Stimulated activated CD4-positive, alpha-beta T cell treated with anti-CD3 and anti-CD28 coated beads, Interleukin-2, amount 100 ng/mL, for 24 hours (primary cell): ENCODE data around the gene STPG4.

Source experiments
- DNase-seq, 2 donors: peaks; one replicate each; pipeline ENCODE4 v3.0.0-alpha.2; 2020

The STPG4 gene

GRCh38 chr2:47086054-47086471 lies 69.0 kb downstream of the STPG4 start:
- DNase-seq = no peak

GRCh38 chr2:47083886-47084687 lies 71.0 kb downstream of the STPG4 start:
- no peak for DNase-seq

GRCh38 chr2:47083485-47083884 lies 71.6 kb downstream of the STPG4 start:
- DNase-seq = no peak

DNA sequence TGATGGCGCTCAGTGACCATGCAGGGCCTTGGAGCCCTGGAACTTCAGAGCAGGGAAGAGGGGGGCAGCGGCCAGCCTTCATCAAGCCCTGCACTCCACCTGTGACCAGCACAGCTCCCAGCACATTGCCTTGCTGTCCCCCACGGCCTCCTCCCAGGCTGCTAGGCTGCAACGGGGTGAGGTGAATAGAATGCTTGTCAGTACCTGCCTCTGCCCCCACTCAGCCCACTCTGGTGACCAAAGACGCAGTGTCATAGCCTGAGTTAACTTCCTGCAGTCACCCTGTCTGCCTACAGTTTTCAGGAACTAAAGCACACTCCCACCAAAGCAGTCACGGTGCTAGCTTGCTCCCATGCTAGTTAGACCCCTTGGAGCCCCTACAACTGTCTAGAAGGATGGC lies 72.1 kb downstream of the STPG4 start:
- DNase-seq = no peak

- DNase-seq = no peak
These were observed 74.2 kb downstream of the STPG4 start for GRCh38 chr2:47080888-47081301.

GRCh38 chr2:47079515-47080412 lies 75.3 kb downstream of the STPG4 start:
- no peak for DNase-seq

DNA sequence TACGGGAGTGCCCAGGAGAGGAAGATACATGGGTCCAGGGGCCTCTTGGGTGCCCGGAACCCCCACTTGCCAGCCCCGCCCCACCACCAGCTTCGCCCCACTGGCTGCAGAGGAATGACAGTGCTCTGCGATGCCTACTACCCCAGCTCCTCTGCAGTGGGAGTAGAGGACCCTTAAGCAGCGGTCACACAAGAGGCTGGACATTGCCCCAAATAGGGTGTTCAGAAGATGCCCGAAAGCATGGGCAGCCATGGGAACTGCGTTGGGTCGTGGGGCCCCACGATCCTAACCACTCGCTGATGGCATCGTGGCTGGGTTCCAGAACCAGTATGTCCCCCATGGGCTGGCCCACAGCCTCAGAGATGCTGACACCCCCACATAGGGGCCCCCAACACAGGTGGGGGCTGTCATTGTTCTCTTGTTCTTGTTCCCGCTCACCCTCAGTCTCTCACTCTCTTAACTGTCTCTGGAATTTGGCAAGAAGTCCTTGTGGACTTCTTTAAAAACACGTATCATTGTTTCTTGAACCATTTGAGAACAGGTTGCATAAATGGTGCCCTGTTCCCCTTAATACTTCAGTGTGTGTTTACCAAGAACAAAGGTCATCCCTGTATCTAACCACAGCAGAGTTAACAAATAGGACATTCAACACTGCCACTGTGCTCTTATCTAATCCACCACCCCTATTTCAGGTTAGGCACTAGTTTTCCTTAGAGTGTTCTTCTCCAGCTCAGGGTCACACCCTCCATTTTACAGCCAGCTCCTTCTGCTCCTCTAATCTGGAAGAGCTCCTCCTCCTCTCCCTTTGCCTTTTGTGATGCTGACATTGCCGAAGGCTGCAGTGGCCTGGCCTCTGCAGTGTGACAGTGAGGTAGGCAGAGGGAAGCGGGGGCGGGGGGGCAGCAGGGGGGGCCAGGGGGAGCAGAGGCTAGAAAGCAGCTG lies 76.3 kb downstream of the STPG4 start:
- DNase-seq = no peak

DNA sequence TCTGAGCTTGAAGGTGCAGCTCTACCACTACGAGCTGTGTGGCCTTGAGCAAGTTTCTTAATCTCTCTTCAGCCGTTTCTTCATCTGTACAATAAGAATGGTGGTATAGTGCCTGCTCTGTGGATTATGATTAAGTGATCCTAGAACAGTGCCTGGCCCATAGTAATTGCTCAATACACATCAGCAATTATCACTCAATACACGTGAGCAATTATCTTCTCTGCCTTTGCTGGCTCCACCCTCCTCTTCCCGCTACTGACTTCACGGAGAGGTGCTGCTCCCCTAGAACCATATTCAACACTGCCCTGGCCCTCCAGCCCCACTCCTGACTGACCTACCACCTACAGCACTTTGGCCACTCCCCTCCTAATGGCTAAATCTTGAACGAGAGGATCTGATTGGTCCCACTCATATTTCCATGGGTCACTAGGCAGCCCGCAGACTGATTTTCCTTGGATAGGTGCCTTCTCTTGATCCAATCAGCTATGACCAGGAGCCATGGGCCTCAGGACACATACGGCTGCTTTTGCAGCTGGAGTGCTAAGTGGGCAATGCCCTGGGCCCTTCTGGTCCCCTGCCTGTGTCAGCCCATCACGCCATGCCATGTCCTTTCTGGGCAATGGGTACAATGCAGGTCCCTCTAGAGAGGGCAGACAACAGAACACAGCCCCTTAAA lies 77.5 kb downstream of the STPG4 start:
- DNase-seq = no peak

DNA sequence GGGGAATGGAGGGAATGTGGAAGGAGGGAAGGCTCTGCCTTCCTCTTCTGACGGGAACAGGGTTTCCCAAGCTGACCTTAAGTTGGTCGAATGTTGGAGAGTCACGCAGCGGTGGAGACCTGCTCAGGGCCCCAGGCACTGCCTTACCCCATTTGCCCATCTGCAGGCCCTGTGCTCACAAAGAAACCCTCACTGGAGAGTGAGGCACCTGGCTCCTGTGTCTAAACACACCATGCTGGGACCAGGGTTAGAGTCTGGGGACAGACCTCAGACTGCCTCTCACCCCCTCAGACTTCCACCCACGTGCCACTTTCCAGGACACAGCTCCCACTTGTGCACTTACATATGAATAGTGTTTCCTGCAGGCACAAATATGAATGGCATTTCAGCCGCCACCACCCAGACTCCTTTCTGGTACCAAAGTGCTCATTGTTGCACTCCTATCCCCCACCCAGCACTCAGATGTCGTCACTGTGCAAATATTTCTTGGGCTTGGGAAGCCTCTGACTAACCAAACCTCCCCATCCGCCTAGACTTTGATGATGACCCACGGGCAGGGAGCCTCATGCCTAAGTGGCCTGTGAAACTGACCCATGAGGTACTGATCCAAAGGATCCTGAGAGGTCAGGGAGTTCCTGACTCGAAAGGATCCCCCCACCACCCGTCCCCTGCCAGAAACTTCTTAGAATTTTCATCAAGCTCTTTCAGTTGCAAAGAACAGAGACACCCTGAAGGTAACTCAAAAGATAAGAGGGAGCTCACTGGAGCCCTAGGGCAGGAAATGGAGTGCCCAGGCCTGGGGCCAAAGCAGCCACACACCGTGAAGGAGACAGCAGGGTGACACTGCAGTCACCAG lies 78.3 kb downstream of the STPG4 start:
- no peak for DNase-seq

DNA sequence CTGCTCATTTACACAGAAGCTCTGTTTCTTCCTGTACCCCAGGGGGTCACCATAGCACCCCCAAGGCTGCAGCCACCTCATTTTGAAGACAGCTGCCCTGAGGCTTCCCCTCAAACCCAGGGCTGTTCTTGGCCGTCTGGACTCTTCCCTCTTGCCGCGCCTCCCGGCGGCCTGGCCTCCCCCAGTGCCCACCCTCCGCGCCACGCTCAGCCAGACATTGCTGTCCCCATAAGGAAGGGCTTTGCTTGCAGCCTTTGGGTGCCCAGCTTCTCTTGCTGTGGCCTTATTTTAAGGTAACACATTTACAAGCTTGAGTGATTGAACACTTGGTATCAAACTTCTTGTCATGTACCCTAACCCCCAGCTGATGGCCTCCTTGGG lies 79.0 kb downstream of the STPG4 start:
- no peak for DNase-seq

DNA sequence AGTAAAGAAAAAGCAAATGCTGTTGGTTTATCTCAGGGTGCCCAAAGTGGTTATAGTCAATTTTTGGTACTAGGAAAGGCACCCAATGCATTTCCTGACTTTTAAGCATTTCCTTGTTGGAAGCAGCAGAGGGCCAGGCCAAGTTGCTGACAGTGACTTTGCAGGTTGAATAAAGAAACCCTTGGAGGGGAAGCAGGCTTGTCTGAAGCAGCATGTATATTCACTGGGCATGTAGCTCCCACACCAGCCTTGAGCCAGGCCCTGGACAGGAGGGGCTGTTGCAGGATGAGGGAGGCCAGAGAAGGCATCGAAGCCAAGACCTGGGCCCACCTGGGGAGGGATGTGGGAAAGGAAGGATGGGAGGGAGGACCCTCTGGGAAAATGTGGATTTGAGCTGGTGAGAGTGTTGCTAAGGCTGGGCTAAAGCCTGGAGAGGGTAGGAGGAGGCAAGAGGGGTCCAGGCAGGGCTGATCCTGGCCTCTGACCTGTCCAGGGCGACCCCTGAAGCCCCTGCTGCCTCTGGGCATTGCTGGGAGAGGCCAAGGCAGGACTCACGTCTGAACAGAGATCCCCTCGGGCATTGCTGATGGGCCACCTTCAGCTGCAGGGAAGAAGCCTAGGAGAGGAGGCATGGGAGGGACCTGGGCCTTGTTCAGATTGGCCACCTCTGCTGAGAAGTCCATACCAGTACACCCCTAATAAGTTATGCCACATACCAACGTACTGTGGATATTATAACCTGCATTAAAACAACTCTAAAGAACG lies 79.6 kb downstream of the STPG4 start:
- DNase-seq = no peak

GRCh38 chr2:47074691-47075090 lies 80.4 kb downstream of the STPG4 start:
- DNase-seq = no peak

DNA sequence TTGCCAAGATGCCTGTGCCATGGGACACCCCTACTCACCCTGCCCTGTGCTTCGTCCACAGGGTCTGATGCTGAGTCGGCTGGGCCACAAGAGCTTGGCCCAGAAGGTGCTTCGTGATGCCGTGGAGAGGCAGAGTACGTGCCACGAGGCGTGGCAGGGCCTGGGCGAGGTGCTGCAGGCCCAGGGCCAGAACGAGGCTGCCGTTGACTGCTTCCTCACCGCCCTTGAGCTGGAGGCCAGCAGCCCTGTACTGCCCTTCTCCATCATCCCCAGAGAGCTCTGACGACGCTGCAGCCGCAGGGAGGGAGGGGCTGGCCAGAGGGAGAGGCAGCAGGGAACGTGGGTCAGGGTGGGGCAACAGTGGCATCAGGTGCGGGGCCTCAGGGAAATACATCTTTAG lies 81.5 kb downstream of the STPG4 start:
- no peak for DNase-seq

- DNase-seq = no peak
These were observed 81.9 kb downstream of the STPG4 start for GRCh38 chr2:47073217-47073616.

DNA sequence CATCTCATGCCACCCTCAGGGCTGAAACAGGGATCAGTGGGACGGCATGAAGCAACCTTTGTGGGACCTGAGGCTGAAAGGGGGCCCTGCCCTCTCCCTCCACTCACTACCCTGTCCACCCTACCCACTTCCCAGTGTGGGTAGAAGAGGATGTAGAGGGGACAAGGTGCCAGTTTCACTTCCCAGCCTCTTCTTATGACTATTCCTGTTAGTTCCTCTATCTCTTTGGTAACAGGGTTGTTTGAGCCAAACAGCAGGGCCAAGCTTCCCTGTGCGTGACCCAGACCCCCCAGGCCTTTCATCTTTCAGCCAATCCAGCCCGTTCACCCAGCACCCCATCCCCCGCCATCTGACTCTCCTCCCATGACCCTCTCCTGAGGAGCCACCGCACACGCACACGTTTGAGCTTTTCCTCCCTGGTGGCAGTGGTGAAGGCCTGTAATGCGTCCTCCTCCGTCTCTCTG lies 82.3 kb downstream of the STPG4 start:
- DNase-seq = no peak

- DNase-seq = no peak
These were observed 83.0 kb downstream of the STPG4 start for GRCh38 chr2:47072018-47072691.

GRCh38 chr2:47070920-47071824 lies 83.9 kb downstream of the STPG4 start:
- peak; percentile 23 to 56 for DNase-seq

DNA sequence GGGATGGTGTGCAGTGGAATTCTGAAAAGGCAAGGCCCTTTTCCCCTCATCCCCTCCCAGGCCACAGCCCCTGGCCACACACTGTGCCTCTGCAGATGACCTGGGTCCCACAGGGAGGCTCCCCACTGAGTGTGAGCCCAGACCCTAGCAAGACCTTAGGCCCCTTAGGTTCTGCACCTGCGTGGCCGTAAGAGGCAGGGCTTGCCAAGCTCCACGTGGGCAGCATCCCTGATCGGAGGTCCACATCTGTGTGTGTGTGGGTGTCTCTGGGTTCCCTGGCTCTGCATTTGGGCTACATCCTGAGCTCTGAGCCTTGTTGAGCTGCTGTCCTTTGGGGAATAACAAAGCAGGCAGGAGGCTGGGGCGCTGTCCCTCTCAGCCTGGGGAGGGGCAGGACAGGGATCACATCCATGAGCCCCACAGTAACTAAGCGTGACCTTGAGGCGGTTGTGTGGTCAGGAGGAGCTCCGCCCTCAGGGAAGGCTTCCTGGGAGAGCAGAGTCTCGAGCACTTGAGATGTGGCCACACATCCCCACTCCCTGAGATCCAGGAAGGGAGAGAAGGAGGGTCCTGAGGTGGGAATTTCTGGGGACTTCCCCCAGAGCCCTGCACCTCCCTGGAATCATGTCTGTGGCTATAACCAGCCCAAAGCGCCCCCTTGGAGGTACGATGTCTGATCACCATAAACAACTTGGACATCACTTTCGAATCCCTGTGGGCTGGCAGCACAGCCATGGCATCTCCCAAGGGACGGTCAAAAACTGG lies 84.8 kb downstream of the STPG4 start:
- DNase-seq = no peak
